Activated CD8-positive, alpha-beta memory T cell treated with anti-CD3 and anti-CD28 coated beads, Interleukin-2, amount 50 U/mL, for 1 hour (primary cell): ENCODE measurements around the gene COL19A1.

ENCODE experiments used
- DNase-seq: peaks from one replicate; pipeline ENCODE4 v3.0.0-alpha.2; 2020; ENCODE audit errors: extremely low read depth

Gene COL19A1

GRCh38 chr6:70124882-70125545 is 258.7 kb downstream of the COL19A1 start:
- no peak for DNase-seq

- no peak for DNase-seq
Measured at GRCh38 chr6:70125602-70126001, 259.2 kb downstream of the COL19A1 start.

GRCh38 chr6:70129341-70129740 is 263.0 kb downstream of the COL19A1 start:
- no peak for DNase-seq

GRCh38 chr6:70130865-70131264 is 264.5 kb downstream of the COL19A1 start:
- DNase-seq = no peak

GRCh38 chr6:70131528-70131927 is 265.2 kb downstream of the COL19A1 start:
- no peak for DNase-seq

- no peak for DNase-seq
Measured at GRCh38 chr6:70133246-70133645, 266.9 kb downstream of the COL19A1 start.

GRCh38 chr6:70134542-70134941 is 268.2 kb downstream of the COL19A1 start:
- DNase-seq = no peak

GRCh38 chr6:70135219-70136160 is 269.1 kb downstream of the COL19A1 start:
- no peak for DNase-seq

- no peak for DNase-seq
Measured at GRCh38 chr6:70136996-70137395, 270.6 kb downstream of the COL19A1 start.

- DNase-seq = no peak
Measured at GRCh38 chr6:70140496-70140895, 274.1 kb downstream of the COL19A1 start.

GRCh38 chr6:70142034-70142433 is 275.7 kb downstream of the COL19A1 start:
- no peak for DNase-seq

GRCh38 chr6:70145178-70145577 is 278.8 kb downstream of the COL19A1 start:
- no peak for DNase-seq

- no peak for DNase-seq
Measured at GRCh38 chr6:70149209-70149788, 282.9 kb downstream of the COL19A1 start.

- DNase-seq = no peak
Measured at GRCh38 chr6:70150521-70150920, 284.2 kb downstream of the COL19A1 start.

- no peak for DNase-seq
Measured at GRCh38 chr6:70151616-70152015, 285.3 kb downstream of the COL19A1 start.

GRCh38 chr6:70152786-70153185 is 286.4 kb downstream of the COL19A1 start:
- no peak for DNase-seq

- no peak for DNase-seq
Measured at GRCh38 chr6:70157086-70157485, 290.7 kb downstream of the COL19A1 start.

GRCh38 chr6:70160276-70160675 is 293.9 kb downstream of the COL19A1 start:
- no peak for DNase-seq

GRCh38 chr6:70162972-70163371 is 296.6 kb downstream of the COL19A1 start:
- DNase-seq = no peak

- no peak for DNase-seq
Measured at GRCh38 chr6:70163795-70164194, 297.4 kb downstream of the COL19A1 start.

- DNase-seq = no peak
Measured at GRCh38 chr6:70164556-70164955, 298.2 kb downstream of the COL19A1 start.

GRCh38 chr6:70166088-70166958 is 300.0 kb downstream of the COL19A1 start:
- no peak for DNase-seq
